PFSK-1 (cell line): Measurements from ENCODE around the gene DHRS2.

Experiments
- FOXP2 ChIP-seq: optimal IDR thresholded peaks from 2 replicates; pipeline ENCODE3; 2011; ENCODE audit warnings: borderline replicate concordance, control low read depth, inconsistent platforms; ENCODE audit not compliant: insufficient read depth; ENCODE audit errors: extremely low read length, extremely low read depth
- POLR2AphosphoS5 ChIP-seq: IDR thresholded peaks from 2 replicates; pipeline ENCODE4 v1.6.1; 2012; ENCODE audit warnings: low read depth, mild to moderate bottlenecking, control low read depth, low read length, moderate library complexity
- REST ChIP-seq, 2 experiments: IDR thresholded peaks; 2 replicates each; pipeline versions ENCODE4 v1.6.1 to v1.8.0; 2011 to 2012; ENCODE audit warnings: low read depth in 2 of 2, low read length in 2 of 2, control low read depth in 1 of 2, inconsistent platforms in 1 of 2, mild to moderate bottlenecking in 1 of 2, moderate library complexity in 1 of 2; ENCODE audit not compliant: insufficient read depth in 1 of 2
- SIN3A ChIP-seq: IDR thresholded peaks from 2 replicates; pipeline ENCODE4 v1.6.1; 2012; ENCODE audit warnings: mild to moderate bottlenecking, low read length, moderate library complexity, borderline replicate concordance; ENCODE audit not compliant: insufficient read depth
- TAF1 ChIP-seq: IDR thresholded peaks from 2 replicates; pipeline ENCODE4 v1.6.1; 2012; ENCODE audit warnings: low read length, control low read depth, borderline replicate concordance; ENCODE audit not compliant: insufficient read depth

GRCh38 chr14:23627961-23628360 is 8.2 kb upstream of the DHRS2 start:
- TF ChIP-seq POLR2AphosphoS5 (no peak), SIN3A (no peak), REST (IDR thresholded peaks at IDR 0.05; ENCODE audit: insufficient read depth in 1 of 2, low read depth in 2 of 2, low read length in 2 of 2) (no peak), FOXP2 (no peak), TAF1 (no peak)
